HL-60 (cell line): ENCODE measurements around the gene PCSK4.
A peak's percentile ranks its signal among the peaks of the same experiment; 100 is the strongest.

Experiments
- CTCF ChIP-seq: IDR thresholded peaks from one replicate; pipeline ENCODE4 v1.5.1; 2011; ENCODE audit warnings: low read length, control low read depth, inconsistent platforms; ENCODE audit not compliant: insufficient read depth
- POLR2AphosphoS5 ChIP-seq: IDR thresholded peaks from 2 replicates; pipeline ENCODE4 v1.6.1; 2012; ENCODE audit warnings: low read depth
- SPI1 ChIP-seq: IDR thresholded peaks from 2 replicates; pipeline ENCODE4 v1.6.1; 2012; ENCODE audit warnings: low read depth, mild to moderate bottlenecking, borderline replicate concordance

- TF ChIP-seq CTCF (peak; percentile 54), POLR2AphosphoS5 (no peak), SPI1 (no peak)
Observed at GRCh38 chr19:1513499-1514294, 23.5 kb upstream of the PCSK4 start.
